ENCODE results near the gene CHTOP.

- TF ChIP-seq POLR2A (IDR thresholded peaks at IDR 0.05; ENCODE audit: low read depth, low read length) (no peak), POLR2AphosphoS5 (IDR thresholded peaks at IDR 0.05; ENCODE audit: low read depth, low read length) (no peak), TAF1 (IDR thresholded peaks at IDR 0.05; ENCODE audit: borderline replicate concordance, low read depth, low read length) (no peak)
Observed at GRCh38 chr1:153687346-153688125, 53.7 kb downstream of the CHTOP start.

Measured in GM12892 (cell line).